Stimulated activated CD4-positive, alpha-beta T cell treated with anti-CD3 and anti-CD28 coated beads, TNF-alpha, amount 100 ng/mL, for 1 hour (primary cell): ENCODE data around the gene GLCE.

Source experiments
- DNase-seq, 3 donors: peaks; one replicate each; pipeline ENCODE4 v3.0.0-alpha.2; 2020; ENCODE audit warnings: low read depth in 3 of 3, low spot score in 1 of 3

GLCE gene

DNA sequence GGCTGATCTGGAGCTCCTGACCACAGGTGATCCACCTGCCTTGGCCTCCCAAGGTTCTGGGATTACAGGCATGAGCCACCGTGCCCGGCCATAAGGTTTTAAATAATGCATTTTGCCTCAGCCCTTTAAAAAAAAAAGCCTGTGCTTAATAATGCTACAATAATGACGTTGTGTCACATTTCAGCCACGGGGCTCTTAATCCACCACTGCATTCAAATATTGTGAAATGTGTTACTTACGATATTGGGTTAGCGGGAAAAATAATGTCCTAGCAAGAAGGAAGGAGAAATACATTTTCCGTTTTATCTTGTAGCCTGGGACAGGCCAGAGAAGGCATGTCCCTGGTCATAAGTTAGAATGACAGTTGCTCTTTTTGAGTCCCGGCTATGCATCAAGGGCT, 155.9 kb downstream of the GLCE start:
- no peak for DNase-seq

DNA sequence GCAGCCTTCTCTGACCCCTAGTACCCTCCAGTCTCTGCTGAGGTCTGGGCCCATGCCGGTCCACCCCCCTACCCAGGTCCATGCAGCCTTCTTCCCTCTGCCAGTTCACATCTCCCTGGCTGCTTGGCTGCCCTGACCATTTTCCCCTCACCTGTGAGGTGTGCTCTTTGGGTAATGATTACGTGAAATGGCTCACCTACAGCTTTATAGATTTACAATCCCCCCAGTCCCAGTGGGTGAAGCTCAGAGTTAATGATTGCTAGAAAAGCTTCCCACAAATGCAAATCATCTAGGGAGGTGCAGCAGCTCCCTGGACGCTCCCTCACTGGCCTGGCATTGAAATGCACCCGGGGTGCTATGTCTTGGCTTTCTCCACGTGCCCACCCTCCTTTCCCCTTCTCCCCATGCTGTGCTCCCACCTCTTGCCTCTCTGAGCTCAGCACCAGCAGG, 157.0 kb downstream of the GLCE start:
- no peak for DNase-seq

DNA sequence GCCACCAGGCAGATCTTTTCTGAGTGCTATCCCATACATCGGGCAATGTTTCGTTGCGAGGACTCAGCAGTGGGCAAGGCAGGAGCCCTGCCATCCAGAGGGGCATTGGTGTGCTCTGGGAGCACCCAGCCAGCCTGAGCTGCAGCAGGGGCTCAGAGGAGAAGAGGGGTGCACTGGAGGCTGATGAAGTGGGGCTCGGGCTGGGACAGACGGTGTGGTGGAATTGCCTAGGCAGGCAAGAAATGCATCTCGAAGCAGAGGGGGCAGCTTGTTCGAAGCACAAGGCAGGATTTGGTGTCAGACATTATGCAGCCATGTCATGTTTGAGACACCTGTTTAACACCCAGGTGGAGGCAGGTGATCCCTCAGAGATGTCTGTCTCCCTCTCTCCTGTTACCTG, 157.6 kb downstream of the GLCE start:
- DNase-seq, result no peak

DNA sequence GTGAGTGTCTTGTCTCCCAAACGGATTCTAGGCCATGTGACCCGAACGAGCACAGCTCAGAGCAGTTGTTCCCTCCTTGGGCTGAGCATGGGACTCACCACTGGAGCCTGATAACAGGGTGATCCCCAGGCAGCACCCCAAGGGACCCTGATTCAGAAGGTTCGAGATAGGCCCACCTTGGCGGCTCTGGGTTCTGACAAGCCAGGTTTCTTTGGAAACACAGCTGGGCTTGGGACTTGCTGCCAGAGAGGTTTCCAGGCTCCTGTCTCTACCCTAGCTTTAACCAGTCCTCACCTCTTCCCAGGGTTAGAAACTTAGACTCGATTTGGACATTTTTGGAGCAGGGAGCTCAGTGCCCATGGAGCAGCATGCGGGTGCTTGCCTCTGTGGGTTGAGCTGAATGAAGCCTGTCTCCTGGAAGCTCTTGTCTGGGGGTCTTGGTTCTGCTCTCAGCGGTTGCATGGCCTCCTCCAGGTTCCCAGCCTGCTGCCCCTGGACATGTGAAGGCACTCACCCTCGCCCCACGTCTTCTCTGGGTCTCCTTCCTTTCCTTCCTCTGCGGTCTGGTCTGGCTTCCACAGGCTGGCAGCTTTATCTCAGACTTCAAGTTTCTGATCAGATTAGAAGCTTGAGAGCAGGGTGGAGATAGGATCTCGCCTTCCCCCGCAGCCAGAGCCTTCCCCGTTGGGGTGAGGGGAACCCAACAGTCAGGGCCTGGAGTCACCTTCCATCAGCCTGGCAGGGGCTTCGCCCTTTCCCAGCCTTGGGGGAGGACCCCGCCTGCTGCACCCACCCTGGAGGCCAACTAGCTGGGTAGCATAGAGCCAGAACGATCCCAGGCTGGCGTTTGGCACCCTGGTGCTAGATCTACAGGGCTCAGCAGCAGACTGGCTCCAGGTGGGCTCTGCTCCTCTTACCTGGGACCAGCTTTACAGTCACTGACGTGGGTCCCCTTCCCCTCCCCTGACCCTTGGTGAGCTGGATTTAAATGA, 159.2 kb downstream of the GLCE start:
- no peak for DNase-seq

DNA sequence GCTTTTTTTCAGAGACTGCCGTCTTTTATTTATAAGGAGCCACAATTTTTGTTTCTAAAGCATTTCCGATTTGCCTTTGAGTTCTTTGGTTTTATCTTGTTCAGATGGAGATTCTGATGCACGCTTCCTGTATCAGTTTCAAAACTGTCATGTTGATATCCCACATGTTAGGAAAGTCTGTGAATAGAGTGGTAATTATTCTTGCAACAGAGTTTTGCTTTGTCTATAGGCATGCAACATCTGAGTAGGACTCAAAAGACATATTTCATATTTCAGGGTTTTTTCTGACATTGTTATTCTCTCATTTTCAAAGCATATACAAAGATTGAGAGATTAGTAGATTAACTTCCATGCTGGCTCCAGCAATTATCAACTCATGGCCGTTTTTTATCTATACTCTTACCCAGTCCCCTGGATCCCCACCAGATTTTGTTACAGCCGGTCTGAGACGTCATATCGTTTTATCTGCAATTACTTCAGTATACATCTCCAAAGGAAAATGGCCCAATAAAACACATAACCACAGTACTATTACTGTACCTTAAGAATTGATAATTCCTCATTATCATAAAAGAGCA, 160.6 kb downstream of the GLCE start:
- DNase-seq, result no peak
